NCI-H187 (cell line): ENCODE data around the gene VPS4A.

ENCODE experiments used
- DNase-seq, 2 experiments: peaks; one replicate each; lab custom pipeline; 2025; lab: John Stamatoyannopoulos, UW

Gene VPS4A

DNA sequence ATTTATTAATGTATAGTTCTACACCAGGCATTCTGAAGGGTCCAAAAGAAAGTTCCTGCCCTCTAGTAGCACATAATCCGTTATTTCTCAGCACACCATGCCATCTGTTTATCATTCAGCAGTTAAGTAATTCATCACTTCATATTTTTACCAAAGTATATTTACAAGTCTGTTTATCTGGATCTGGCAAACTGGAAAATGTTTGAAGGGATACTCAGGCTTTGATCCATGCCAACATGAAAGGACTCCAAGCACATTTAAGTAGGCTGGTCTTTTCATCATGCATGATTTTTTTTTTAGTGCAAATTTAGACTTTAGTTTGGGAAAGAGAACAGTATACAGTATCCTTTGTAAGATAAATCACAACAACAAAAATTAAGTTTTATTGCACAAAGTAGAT is 4.1 kb upstream of the VPS4A start:
- no peak for DNase-seq

- no peak for DNase-seq
These were observed 3.3 kb upstream of the VPS4A start for GRCh38 chr16:69307856-69308255.

DNA sequence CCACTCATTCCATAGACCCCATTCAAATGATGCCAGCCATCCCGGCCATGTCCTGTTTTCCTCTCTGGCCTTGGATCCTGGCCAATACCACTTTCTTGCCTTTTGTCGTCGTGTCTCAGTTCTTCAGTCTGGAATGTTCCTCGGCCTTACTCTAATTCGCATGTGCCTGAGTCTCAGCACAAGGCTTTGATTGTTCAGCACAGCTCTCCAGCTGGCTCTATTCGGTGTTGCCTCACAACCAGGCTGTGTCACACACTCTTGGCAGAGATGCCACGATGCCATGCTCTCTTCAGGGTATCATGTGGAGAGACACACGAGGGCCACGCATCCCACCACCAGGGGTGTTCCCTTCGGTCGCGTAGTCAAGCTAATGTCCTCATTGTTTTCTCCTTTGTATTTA is 1.8 kb upstream of the VPS4A start:
- no peak for DNase-seq

DNA sequence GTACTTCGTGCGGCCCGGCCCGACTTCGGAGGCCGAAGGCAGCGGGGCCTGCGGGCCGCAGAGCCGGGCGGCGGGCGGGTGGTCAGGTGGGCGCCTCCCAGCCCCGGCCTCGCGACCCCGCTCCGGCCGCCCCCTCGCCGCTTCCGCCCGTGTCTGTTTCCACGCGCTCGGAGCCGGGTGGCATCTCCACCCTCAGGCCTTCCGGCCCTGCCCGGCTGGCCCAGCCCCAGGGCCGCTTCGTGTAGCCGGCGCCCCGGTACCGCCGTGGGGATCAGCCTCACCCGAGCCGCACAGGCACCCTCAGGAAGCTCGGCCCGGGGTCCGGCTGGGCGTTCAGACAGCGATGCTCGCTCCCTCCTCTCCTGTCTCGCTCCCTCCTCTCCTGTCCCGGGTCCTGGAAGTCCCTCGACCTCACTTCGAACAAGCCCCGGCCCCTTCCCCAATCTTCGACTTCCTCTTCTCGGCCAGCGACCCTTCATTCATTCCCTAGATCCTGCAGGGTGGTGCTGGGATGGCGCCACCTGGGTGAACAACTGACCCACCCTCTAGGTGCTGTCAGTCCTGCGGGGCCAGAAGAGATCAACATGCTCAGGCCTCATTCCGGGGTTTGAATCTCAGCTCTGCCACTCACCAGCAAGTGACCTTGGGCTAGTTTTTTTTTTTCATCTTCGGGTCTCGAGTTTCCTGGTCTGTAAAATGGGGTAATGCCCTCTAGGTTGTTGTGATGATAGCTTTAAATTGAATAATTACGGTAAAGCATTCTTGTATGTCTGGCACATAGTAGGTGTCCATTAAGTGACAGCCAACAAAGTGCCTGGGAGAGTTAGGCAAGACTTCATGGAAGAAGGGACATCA is 610 bp downstream of the VPS4A start:
- no peak for DNase-seq

DNA sequence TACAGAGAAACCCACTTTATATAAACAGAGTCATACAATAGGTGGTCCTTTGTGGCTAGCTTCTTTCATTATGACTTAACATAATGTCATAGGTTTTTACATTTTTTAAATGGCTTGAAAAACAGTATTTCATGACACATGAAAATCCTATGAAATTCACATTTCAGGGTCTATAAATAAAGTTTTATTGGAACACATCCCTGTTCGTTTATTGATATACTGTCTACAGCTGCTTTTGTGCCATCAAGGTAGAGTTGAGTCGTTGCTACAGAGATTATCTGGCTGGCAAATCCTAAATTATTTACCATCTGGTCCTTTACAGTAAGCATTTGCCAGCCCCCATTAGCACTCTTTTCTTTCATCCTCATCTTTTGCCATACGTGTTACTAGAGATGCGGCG is 2.3 kb downstream of the VPS4A start:
- DNase-seq = no peak

DNA sequence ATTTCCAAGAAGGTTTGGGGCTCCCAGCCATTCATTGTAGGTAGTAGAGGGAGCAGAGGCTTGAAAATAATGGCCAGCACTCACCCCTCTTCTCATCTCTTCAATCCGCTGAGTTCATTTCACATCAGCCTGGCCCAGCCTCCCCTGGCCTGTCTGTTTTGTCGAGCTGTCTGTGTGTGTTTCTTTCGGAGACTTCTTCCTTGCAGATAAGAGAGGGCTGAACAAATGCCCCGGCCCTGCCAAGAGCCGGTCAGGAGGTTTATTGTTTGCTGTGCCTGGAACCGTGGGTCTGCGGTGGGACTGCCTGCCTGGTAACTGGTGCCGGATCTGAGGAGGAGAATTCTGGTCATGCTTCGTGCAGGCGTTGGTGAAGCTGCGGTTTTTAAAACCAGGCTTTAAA is 3.4 kb downstream of the VPS4A start:
- DNase-seq = no peak

- DNase-seq = no peak
These were observed 4.5 kb downstream of the VPS4A start for GRCh38 chr16:69315486-69316311.

DNA sequence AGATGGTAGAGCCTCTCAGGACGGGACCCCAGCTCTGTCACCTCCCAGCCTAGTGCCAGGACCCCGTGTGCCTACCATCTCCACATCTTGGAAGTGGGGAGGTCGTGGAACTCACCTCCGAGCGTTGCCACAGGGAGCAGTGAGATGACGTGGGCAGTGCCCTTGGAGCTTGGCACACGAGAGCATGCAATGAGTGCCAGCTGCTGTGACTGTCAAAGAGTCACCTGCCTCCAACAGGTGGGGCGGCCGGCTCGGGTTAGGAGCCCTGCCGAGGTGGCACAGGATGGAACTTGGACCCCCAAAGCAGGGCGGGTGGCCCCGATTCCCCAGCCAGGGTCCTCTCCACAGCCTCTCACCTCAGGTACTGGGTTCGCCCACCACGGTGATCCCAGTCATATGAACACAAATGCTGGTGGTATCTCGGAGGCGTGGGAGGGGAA is 5.5 kb downstream of the VPS4A start:
- no peak for DNase-seq

- DNase-seq = no peak
These were observed 7.2 kb downstream of the VPS4A start for GRCh38 chr16:69318177-69318910.

DNA sequence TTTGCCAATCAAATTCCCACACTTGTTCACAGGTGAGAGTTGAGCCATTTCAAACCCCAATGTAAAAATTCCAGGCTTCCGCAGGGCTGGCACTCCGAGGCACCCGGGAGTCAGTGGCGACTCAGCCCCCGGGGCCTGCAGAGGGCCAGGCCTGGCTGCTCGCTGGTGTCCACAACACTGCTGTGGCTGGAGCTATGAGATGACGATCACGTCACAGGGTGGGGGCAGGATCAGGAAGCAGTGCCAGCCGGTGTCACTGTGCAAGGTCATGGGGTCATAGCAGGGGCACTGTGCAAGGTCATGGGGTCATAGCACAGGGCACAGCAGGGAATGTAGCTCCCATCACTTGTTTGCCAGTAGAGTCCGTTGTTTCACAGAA is 7.8 kb downstream of the VPS4A start:
- no peak for DNase-seq

DNA sequence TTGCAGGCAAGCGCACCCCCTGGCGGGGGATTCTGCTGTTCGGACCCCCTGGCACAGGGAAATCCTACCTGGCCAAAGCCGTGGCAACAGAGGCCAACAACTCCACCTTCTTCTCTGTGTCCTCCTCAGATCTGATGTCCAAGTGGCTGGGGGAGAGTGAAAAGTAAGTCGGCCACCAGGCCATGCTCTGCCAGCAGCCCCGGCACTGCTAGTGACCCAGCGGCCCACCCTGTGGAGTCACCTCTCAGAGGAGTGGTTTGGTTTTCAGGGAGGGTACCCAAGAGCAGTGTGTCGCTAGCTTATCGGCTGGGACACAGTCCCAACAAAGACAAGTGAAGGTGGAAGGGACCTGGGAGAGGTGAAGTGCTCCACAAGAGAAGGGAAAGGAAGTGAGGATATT is 8.2 kb downstream of the VPS4A start:
- no peak for DNase-seq

DNA sequence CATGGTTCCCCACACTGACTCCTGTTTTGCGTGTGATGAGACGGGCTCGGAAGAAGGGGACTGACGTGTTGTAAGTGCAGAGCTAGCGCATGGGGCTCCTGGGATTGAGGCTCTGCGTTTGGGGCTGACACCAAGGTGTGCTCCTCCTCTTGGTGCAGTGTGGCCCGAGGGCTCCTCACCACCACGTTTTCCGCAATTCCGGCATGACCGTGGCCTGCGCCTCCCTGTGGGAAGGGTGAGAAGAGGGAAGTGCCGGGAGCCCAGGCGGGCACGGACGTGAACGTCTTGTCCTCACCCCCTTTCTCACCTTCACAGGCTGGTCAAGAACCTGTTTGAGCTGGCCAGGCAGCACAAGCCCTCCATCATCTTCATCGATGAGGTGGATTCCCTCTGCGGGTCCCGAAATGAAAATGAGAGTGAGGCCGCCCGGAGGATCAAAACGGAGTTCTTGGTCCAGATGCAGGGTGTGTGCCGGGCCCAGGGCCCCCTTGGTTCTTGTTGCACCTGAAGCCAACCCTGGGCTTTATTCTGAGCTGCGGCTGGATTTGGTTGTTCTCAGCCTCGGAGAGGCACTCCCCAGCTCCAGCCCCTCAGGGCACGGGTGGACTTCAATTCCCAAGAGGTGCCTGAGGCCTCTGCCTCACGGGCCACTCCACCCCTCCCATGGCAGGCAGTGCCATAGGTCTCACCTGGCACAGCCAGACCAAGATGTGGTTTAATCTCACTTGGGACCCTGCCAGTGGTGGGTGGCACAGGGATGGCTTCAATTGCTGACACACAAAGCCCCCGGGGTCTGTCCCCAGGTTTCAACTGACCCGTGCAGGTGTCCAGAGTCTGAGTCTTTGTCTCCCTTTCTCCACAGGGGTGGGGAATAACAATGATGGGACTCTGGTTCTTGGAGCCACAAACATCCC is 8.9 kb downstream of the VPS4A start:
- DNase-seq = no peak

- DNase-seq = no peak
These were observed 9.6 kb downstream of the VPS4A start for GRCh38 chr16:69320740-69321073.

GRCh38 chr16:69321080-69321479 is 9.9 kb downstream of the VPS4A start:
- DNase-seq = no peak

DNA sequence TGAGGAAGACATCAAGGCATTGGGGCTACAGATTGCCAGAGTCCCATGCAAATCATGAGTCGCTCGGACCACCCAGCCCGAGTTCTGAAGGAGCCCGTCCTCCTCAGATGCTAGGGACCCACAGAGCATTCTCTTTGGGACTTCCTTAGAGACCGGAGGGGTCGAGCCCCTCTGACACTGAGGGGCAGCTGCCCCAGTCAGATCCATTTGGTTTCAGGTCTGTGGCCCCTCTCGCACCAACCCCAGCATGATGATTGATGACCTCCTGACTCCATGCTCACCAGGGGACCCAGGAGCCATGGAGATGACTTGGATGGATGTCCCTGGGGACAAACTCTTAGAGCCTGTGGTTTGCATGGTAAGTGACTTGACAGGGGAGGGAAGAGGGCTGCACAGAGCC is 11.2 kb downstream of the VPS4A start:
- no peak for DNase-seq

GRCh38 chr16:69323415-69323814 is 12.3 kb downstream of the VPS4A start:
- no peak for DNase-seq

- DNase-seq = no peak
These were observed 12.9 kb downstream of the VPS4A start for GRCh38 chr16:69324013-69324531.

DNA sequence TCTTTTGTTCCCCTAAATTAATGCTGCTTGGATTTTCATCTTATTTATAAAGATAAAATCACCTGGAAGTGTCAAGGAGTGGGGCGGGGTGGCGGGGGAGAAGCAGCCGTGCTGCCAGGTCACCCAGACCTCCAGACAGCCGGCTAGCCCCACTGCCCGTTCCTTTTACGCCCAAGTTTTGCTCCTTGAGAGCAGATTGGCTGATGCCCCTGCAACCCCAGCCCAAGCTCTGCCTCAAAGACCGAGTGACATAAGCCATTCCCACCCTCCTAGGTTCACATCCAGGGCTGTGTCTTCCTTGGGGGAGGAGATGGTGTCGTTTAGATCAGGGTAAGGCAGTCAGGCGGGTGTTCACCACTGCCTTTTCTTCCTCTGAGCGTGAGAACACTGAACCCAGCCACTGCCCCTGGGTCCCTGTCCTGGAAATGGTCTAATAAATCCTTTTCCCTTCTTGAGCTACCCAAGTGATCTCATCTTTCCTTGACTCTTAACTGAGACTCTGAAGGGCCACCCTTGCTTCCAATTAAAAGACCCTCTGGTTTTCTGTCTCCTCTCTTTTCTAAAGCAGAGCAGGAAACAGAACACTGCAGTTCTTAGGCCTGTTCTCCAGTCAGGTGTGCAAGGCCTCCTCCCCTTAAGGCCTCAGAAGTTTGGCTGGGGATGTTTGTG is 13.6 kb downstream of the VPS4A start:
- no peak for DNase-seq

DNA sequence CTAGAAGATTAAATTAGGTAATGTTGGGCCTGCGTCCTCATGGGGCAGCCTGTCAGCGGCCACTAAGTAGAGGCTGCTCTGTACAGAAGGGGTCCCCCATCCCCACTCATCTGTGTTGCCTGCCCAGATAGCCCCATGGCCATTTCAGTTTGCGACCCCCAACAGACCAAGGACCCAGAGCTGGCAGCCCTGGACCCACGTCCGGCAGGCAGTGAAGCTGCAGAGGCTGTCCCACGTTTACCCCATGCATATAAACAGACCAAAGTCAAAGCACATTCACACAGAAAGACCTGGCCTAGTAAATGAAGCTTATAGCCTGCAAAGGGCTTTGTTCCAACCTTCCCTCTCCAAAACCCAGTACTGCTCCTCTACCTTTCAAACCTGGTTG is 14.6 kb downstream of the VPS4A start:
- DNase-seq = no peak

GRCh38 chr16:69326172-69326873 is 15.2 kb downstream of the VPS4A start:
- no peak for DNase-seq
